T-cell (primary cell): Measurements from ENCODE around the gene RYR2. TPM values are rescaled to one million over a fixed set of nuclear protein-coding genes. Genes with fewer than 3 reads are reported as not detected.

Experiments used
- ATAC-seq, 4 experiments: fragments of 200-7000 bp in 3 of 4; fragments of 150-1000 bp in 1 of 4; cut with Tn5 transposase; replicated peaks in 1 of 4; 1 replicate in 3 of 4; 2 replicates in 1 of 4; pipeline ENCODE4 v1.10.0; 2021; ENCODE audit warnings: moderate library complexity in 3 of 4, mild to moderate bottlenecking in 2 of 4, moderate number of reproducible peaks in 1 of 4
- CTCF ChIA-PET, 2 donors: fragments of 300-600 bp; sonication (Branson Sonifier 250); formaldehyde crosslinking; loops; one replicate each; lab custom pipeline; 2022; ENCODE audit warnings: antibody characterized with exemption in 2 of 2; lab: Charles Lee
- POLR2A ChIA-PET, 2 donors: fragments of 300-600 bp; sonication (Branson Sonifier 250); formaldehyde crosslinking; loops; one replicate each; lab custom pipeline; 2022; ENCODE audit warnings: antibody characterized with exemption in 2 of 2; lab: Charles Lee
- DNase-seq, 35 experiments: peaks; one replicate each; pipeline versions ENCODE4 v3.0.0 to v3.0.0-alpha.2; 2013 to 2023
- H3K27ac ChIP-seq: one replicate; pipeline ENCODE4 v1.5.1; 2013; ENCODE audit warnings: low read length
- H3K27me3 ChIP-seq, 2 experiments: replicated peaks in 1 of 2; 1 replicate in 1 of 2; 2 replicates in 1 of 2; pipeline versions ENCODE4 v1.6.1 to v1.7.0; 2013; ENCODE audit warnings: low read length in 1 of 2, mixed read lengths in 1 of 2; ENCODE audit not compliant: control insufficient read depth in 2 of 2, insufficient read depth in 2 of 2; ENCODE audit errors: extremely low read depth in 1 of 2
- H3K36me3 ChIP-seq, 2 donors: 1 replicate in 1 of 2; 2 replicates in 1 of 2; pipeline versions ENCODE4 v1.6.1 to v1.7.0; 2013; ENCODE audit warnings: low read length in 1 of 2; ENCODE audit not compliant: control insufficient read depth in 2 of 2, insufficient read depth in 1 of 2; ENCODE audit errors: extremely low read depth in 1 of 2
- H3K4me1 ChIP-seq, 2 experiments: 1 replicate in 1 of 2; 2 replicates in 1 of 2; pipeline versions ENCODE4 v1.6.1 to v1.7.0; 2013; ENCODE audit warnings: low read length in 2 of 2, mixed read lengths in 1 of 2; ENCODE audit not compliant: insufficient read depth in 2 of 2, control insufficient read depth in 1 of 2; ENCODE audit errors: extremely low read depth in 1 of 2
- H3K4me3 ChIP-seq, 2 donors: 1 replicate in 1 of 2; 2 replicates in 1 of 2; pipeline versions ENCODE4 v1.5.1 to v1.7.0; 2013; ENCODE audit warnings: mild to moderate bottlenecking in 2 of 2, low read length in 1 of 2, moderate library complexity in 1 of 2; ENCODE audit not compliant: control insufficient read depth in 1 of 2; ENCODE audit errors: extremely low read depth in 1 of 2
- H3K9me3 ChIP-seq: 2 replicates; pipeline ENCODE4 v1.7.0; 2013
- H3K27ac Mint-ChIP-seq, 2 donors: one replicate each; pipeline ENCODE4 v1.8.0; 2020 to 2021; ENCODE audit warnings: mild to moderate bottlenecking in 2 of 2, mixed read lengths in 2 of 2
- H3K27me3 Mint-ChIP-seq, 2 donors: one replicate each; pipeline ENCODE4 v1.8.0; 2021 to 2022; ENCODE audit warnings: mixed read lengths in 2 of 2
- H3K36me3 Mint-ChIP-seq: one replicate; pipeline ENCODE4 v1.8.0; 2021; ENCODE audit warnings: mixed read lengths
- H3K4me1 Mint-ChIP-seq, 3 donors: one replicate each; pipeline ENCODE4 v1.8.0; 2020 to 2022; ENCODE audit warnings: mixed read lengths in 3 of 3, mild to moderate bottlenecking in 1 of 3
- H3K4me3 Mint-ChIP-seq, 3 donors: one replicate each; pipeline ENCODE4 v1.8.0; 2020 to 2022; ENCODE audit warnings: mild to moderate bottlenecking in 3 of 3, mixed read lengths in 3 of 3, moderate library complexity in 3 of 3
- H3K9me3 Mint-ChIP-seq, 3 donors: one replicate each; pipeline ENCODE4 v1.8.0; 2020 to 2022; ENCODE audit warnings: mixed read lengths in 3 of 3
- WGBS: methylation state at CpG from one replicate; pipeline ENCODE4 v1.1.5; 2013; ENCODE audit warnings: missing lambda C conversion rate; ENCODE audit not compliant: insufficient coverage; 5-methylcytosine and 5-hydroxymethylcytosine counted together
- total RNA-seq, 35 experiments: library from RNA in 6 of 35; stranded (reverse) in 6 of 35; fragments of 120-200 nt in 1 of 35; gene quantifications; one replicate each; pipeline versions ENCODE4 v1.2.1 to v1.2.4 and lab custom pipeline; 2013 to 2026

Gene RYR2
- total RNA-seq, 5 donors from 2014 or later (not counting 1 experiment from before 2014, with no cell fraction given): 0.07 to 0.33 (median 0.18) TPM; not detected in 1

- Mint-ChIP-seq H3K4me1 (no peaks in the 10 kb centered on the region), H3K4me3 (no peak overlapping the region), H3K9me3 (peaks cover 0 to 4% (median 0%) of the 10 kb centered on the region in 3 donors), H3K27ac (no peak overlapping the region), H3K27me3 (peaks cover 0 to 13% of the 10 kb centered on the region in 2 donors), H3K36me3 (no peaks in the 10 kb centered on the region)
- CTCF ChIA-PET: no interaction called here
- ATAC-seq (no peak), DNase-seq (no peak)
- POLR2A ChIA-PET: no interaction called here
- Histone ChIP-seq H3K27ac (no peak overlapping the region), H3K4me1 (no peaks in the 10 kb centered on the region), H3K36me3 (no peaks in the 10 kb centered on the region), H3K4me3 (no peak overlapping the region), H3K27me3 (peaks cover 0 to 6% of the 10 kb centered on the region in 2 experiments), H3K9me3 (no peaks in the 10 kb centered on the region)
- WGBS: no CpG with 5 or more reads among the region's 3 CpGs
Measured at GRCh38 chr1:237340892-237341291, 298.9 kb downstream of the RYR2 start.

- peaks cover 0 to 5% of the 10 kb centered on the region in 2 experiments for H3K27me3 ChIP-seq
- H3K9me3 ChIP-seq: no peaks in the 10 kb centered on the region
- no CpG with 5 or more reads among the region's 3 CpGs for WGBS
- ChIA-PET POLR2A (no interaction called here), CTCF (no interaction called here)
- H3K4me3 ChIP-seq: no peak overlapping the region
- Mint-ChIP-seq H3K4me3 (no peak overlapping the region), H3K27me3 (peaks cover 0 to 13% of the 10 kb centered on the region in 2 donors), H3K27ac (no peak overlapping the region), H3K36me3 (no peaks in the 10 kb centered on the region), H3K4me1 (no peaks in the 10 kb centered on the region), H3K9me3 (peaks cover 0 to 4% (median 0%) of the 10 kb centered on the region in 3 donors)
- DNase-seq: no peak
- H3K27ac ChIP-seq: no peak overlapping the region
- no peaks in the 10 kb centered on the region for H3K4me1 ChIP-seq
- no peaks in the 10 kb centered on the region for H3K36me3 ChIP-seq
- no peak for ATAC-seq
Measured at GRCh38 chr1:237341391-237341790, 299.4 kb downstream of the RYR2 start.

GRCh38 chr1:237342730-237343129 lies 300.7 kb downstream of the RYR2 start:
- no peak overlapping the region for H3K4me3 Mint-ChIP-seq
- Histone ChIP-seq H3K4me3 (no peak overlapping the region), H3K36me3 (no peaks in the 10 kb centered on the region), H3K4me1 (no peaks in the 10 kb centered on the region), H3K27me3 (peaks cover 0 to 3% of the 10 kb centered on the region in 2 experiments), H3K9me3 (no peaks in the 10 kb centered on the region), H3K27ac (no peak overlapping the region)
- peaks cover 0 to 13% of the 10 kb centered on the region in 2 donors for H3K27me3 Mint-ChIP-seq
- H3K27ac Mint-ChIP-seq: no peak overlapping the region
- no peaks in the 10 kb centered on the region for H3K4me1 Mint-ChIP-seq
- no peak for DNase-seq
- H3K9me3 Mint-ChIP-seq: peaks cover 0 to 4% (median 0%) of the 10 kb centered on the region in 3 donors
- no peak for ATAC-seq
- ChIA-PET CTCF (no interaction called here), POLR2A (no interaction called here)
- no peaks in the 10 kb centered on the region for H3K36me3 Mint-ChIP-seq
- WGBS: 86% methylated on average over 3 of the region's 6 CpGs

GRCh38 chr1:237352747-237353146 lies 310.8 kb downstream of the RYR2 start:
- no peaks in the 10 kb centered on the region for H3K27me3 Mint-ChIP-seq
- no peak overlapping the region for H3K4me3 Mint-ChIP-seq
- POLR2A ChIA-PET: no interaction called here
- H3K27me3 ChIP-seq: no peaks in the 10 kb centered on the region
- no CpG with 5 or more reads among the region's 3 CpGs for WGBS
- no peaks in the 10 kb centered on the region for H3K9me3 ChIP-seq
- H3K36me3 Mint-ChIP-seq: no peaks in the 10 kb centered on the region
- no peaks in the 10 kb centered on the region for H3K4me1 Mint-ChIP-seq
- DNase-seq (no peak), ATAC-seq (no peak)
- no peak overlapping the region for H3K27ac ChIP-seq
- H3K4me3 ChIP-seq: no peak overlapping the region
- H3K36me3 ChIP-seq: no peaks in the 10 kb centered on the region
- CTCF ChIA-PET: no interaction called here
- no peaks in the 10 kb centered on the region for H3K9me3 Mint-ChIP-seq
- no peaks in the 10 kb centered on the region for H3K4me1 ChIP-seq
- H3K27ac Mint-ChIP-seq: no peak overlapping the region

- no peak overlapping the region for H3K4me3 ChIP-seq
- Mint-ChIP-seq H3K4me3 (no peak overlapping the region), H3K9me3 (no peaks in the 10 kb centered on the region), H3K36me3 (no peaks in the 10 kb centered on the region), H3K4me1 (no peaks in the 10 kb centered on the region), H3K27ac (no peak overlapping the region), H3K27me3 (no peaks in the 10 kb centered on the region)
- no peaks in the 10 kb centered on the region for H3K36me3 ChIP-seq
- no peak overlapping the region for H3K27ac ChIP-seq
- ChIA-PET CTCF (no interaction called here), POLR2A (no interaction called here)
- no peaks in the 10 kb centered on the region for H3K4me1 ChIP-seq
- no CpG with 5 or more reads among the region's 4 CpGs for WGBS
- ATAC-seq (no peak), DNase-seq (no peak)
- H3K27me3 ChIP-seq: peaks cover 0 to 5% of the 10 kb centered on the region in 2 experiments
- no peaks in the 10 kb centered on the region for H3K9me3 ChIP-seq
Measured at GRCh38 chr1:237353918-237354317, 311.9 kb downstream of the RYR2 start.

GRCh38 chr1:237355022-237355421 lies 313.0 kb downstream of the RYR2 start:
- Histone ChIP-seq H3K27me3 (peaks cover 0 to 5% of the 10 kb centered on the region in 2 experiments), H3K36me3 (no peaks in the 10 kb centered on the region), H3K4me1 (no peaks in the 10 kb centered on the region), H3K27ac (no peak overlapping the region), H3K9me3 (no peaks in the 10 kb centered on the region), H3K4me3 (no peak overlapping the region)
- ChIA-PET CTCF (no interaction called here), POLR2A (no interaction called here)
- Mint-ChIP-seq H3K9me3 (no peaks in the 10 kb centered on the region), H3K4me1 (no peaks in the 10 kb centered on the region), H3K27ac (no peak overlapping the region), H3K4me3 (no peak overlapping the region), H3K36me3 (no peaks in the 10 kb centered on the region), H3K27me3 (no peaks in the 10 kb centered on the region)
- ATAC-seq (no peak), DNase-seq (no peak)
- WGBS: no CpG with 5 or more reads among the region's 1 CpG

GRCh38 chr1:237358555-237358954 lies 316.6 kb downstream of the RYR2 start:
- H3K4me3 ChIP-seq: no peak overlapping the region
- no peak overlapping the region for H3K27ac ChIP-seq
- ATAC-seq (no peak), DNase-seq (no peak)
- H3K36me3 Mint-ChIP-seq: no peaks in the 10 kb centered on the region
- peaks cover 0 to 5% of the 10 kb centered on the region in 2 experiments for H3K27me3 ChIP-seq
- H3K4me1 ChIP-seq: no peaks in the 10 kb centered on the region
- H3K27me3 Mint-ChIP-seq: no peaks in the 10 kb centered on the region
- no peaks in the 10 kb centered on the region for H3K4me1 Mint-ChIP-seq
- POLR2A ChIA-PET: no interaction called here
- H3K4me3 Mint-ChIP-seq: no peak overlapping the region
- CTCF ChIA-PET: no interaction called here
- no peak overlapping the region for H3K27ac Mint-ChIP-seq
- WGBS: 84% methylated on average over 1 of the region's 1 CpG
- no peaks in the 10 kb centered on the region for H3K9me3 Mint-ChIP-seq
- H3K36me3 ChIP-seq: no peaks in the 10 kb centered on the region
- no peaks in the 10 kb centered on the region for H3K9me3 ChIP-seq
